NCI-H82 treated with DMSO at 0.1 percent for 48 hours (cell line): ENCODE data around the gene SLC35G4.
"Not testable (repeated sequence)": the region's sequence is repeated elsewhere in the genome, so short reads cannot be mapped to it uniquely, and the experiment has no call there.

Experiments
- DNase-seq: peaks from one replicate; lab custom pipeline; 2025; ENCODE audit not compliant: unreplicated experiment; lab: John Stamatoyannopoulos, UW

SLC35G4 gene

DNA sequence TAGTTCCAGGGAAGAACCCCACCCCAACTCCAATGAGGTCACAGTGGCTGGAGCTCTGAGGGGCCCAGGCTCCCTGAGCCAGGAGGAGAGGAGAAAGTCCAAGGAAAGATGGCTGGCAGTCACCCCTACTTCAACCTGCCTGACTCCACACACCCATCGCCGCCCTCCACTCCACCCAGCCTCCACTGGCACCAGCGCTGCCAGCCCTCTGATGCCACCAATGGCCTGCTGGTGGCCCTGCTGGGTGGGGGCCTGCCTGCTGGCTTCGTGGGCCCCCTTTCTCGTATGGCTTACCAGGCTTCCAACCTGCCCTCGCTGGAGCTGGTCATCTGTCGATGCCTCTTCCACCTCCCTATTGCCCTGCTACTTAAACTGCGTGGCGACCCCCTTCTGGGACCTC is at the start of gene SLC35G4:
Gene SLC35G4, plus strand, starts transcription at position 109 of the 400 bp plus-strand sequence. Its CDS starts 0 bp downstream, at position 109.
- not testable (repeated sequence) for DNase-seq

- DNase-seq = no peak
Measured at GRCh38 chr18:11561293-11561692, 48.1 kb upstream of the SLC35G4 start.

DNA sequence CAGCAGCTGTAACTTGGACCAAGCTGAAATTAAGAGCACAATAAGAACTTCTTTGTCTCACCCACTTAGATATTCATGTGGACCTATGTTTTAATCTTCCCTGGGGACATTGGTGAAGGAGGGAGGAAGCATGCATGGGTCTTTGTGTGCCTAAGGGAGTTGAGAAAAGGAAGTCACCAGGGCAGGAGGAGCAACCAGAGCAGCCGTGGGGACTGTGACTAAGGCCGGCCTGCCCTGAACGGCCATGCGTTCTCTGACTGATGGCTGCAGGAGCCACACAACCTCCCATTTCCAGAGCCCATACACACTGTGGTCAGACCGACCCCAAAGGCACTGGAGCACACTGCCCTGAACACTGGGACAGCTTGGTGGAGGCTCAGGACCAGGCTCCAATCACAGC is 43.7 kb upstream of the SLC35G4 start:
- DNase-seq = no peak

DNA sequence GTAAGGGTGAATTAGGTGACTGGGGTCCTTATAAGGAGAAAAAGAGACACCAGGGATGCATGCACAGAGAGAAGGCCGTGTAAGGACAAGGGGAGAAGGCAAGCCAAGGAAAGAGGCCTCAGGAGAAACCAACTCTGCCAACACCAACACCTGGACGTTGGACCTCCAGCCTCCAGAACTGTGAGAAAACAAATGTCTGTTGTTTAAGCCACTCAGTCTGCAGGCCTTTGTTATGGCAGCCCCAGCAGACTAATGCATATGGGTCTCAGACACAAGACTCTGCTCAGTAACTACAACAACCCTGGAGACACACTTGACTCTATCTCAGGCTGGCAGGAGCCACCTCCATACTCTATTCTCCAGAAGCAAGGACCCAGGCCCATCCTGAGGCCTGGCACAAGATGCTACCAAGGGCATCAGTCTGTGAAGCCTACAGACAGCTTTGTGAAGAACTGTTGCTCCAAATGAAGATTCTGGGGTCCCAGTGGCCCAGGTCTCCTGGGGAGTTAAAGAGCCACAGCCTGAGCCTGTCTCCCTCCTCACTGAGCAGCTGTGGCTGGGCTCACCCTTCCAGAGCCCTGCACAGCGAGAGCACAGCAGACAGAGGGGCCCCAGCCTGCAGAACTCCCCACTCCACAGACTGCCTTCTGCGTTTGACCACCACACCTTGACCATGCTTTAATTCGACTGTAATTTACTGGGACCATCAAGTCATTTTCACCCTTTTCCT is 43.0 kb upstream of the SLC35G4 start:
- no peak for DNase-seq

DNA sequence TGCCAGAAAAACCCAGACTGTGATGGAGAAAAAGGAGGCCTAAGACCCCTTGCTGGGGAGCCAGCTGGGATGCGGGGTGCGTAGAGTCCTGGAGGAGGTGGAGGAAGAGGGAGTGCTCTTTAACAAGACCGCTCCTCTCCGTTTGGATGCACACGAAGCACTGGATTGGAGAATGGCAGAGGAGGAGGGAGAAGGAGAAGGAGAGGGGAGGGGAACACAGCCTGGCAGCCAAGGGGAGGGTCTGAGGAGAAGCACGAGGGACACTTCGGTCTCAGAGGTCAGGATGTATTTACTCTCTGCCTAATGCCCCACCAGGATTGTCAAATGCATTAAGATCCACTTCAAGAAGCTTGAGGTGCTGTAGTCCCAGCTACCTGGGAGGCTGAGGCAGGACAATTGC is 42.0 kb upstream of the SLC35G4 start:
- no peak for DNase-seq

- DNase-seq = no peak
Measured at GRCh38 chr18:11570073-11570588, 39.3 kb upstream of the SLC35G4 start.

DNA sequence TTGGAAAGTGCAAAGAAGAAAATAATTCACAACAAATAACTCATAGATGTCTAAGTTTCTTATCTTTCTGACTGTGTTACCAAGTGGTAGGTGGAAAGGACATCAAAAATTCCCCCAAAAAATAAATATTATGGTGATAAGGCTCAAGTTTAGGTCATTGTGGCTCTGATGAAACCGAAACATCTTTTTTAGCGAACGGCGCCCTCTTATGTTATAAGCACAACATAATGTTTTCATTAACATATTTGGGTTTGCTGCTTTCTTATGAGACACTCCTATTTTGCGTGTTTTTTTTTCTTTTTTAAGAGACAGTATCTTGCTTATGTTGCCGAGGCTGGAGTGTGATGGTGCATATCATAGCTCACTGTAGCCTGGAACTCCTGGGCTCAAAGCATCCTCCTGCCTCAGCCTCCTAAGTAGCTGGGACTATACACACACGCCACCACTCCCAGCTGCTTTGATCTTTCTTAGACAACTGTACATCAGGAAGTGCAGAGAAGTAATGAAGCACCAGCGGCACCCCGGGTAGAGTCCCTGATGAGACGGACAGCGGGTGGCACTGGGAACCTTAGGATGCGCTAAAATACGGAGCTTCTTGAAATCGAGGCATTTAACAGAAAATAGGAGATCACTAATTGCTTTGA is 38.5 kb upstream of the SLC35G4 start:
- no peak for DNase-seq

- DNase-seq = no peak
Measured at GRCh38 chr18:11572201-11572600, 37.2 kb upstream of the SLC35G4 start.

GRCh38 chr18:11574545-11574944 is 34.9 kb upstream of the SLC35G4 start:
- DNase-seq = no peak

DNA sequence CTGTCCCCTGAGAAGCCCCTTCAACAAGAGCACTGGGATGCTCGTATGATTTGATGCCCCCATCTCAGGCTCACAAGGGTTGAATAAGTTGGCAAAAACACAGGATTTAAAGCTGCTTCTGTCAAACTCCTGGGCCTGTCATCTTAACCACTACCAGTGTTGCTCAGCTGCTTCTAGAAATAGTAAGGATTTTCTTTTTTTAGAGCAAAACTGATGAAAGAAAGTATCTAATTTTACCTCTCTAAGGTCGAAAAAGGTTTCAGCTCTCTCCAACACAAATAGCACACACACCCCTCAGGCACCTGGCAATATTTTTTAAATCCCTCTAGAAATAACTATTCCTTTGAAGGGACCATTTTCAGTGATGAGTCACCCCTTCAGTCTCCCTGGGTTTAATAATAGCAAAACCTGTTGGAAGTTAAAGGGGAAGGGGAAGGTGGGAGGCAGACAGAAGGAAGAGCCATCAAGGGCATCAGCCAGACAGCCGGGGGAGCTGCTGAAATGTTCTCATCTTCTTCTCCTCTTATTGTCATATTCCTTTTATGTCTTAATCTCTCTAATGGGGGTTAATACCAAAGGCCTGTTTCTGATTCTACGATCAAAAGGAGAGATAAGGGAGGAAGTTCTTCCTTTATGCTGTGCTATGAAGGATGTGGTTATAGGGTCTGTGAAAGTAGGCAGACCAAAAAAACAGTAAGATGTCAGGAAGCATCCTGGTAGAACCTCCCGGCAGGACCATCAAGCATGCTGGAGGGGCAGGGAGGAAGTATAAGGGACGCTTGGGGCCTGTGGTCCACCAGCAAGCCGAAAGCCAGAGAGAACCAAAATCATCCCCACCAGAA is 31.9 kb upstream of the SLC35G4 start:
- DNase-seq = no peak

- no peak for DNase-seq
Measured at GRCh38 chr18:11578799-11579198, 30.6 kb upstream of the SLC35G4 start.

DNA sequence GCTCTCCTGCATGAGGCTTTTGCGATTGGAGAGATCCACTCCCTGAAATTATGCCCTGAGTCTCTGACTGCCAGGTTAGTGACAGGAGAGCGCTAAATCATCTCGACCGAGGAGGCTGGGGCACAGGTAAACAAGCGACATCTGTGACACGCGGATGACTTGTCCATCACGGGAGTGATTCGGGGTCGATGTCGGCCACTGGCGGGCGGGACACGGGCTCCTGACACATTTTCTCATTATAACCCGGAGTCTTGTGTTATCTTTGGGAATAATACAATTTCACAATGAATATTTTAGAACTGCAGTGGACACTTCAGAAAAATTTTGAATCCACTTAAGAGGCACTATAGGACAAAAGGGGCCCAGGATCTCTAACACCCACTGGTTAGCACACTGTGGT is 29.5 kb upstream of the SLC35G4 start:
- no peak for DNase-seq

- no peak for DNase-seq
Measured at GRCh38 chr18:11581286-11581685, 28.1 kb upstream of the SLC35G4 start.

GRCh38 chr18:11585596-11585995 is 23.8 kb upstream of the SLC35G4 start:
- no peak for DNase-seq

DNA sequence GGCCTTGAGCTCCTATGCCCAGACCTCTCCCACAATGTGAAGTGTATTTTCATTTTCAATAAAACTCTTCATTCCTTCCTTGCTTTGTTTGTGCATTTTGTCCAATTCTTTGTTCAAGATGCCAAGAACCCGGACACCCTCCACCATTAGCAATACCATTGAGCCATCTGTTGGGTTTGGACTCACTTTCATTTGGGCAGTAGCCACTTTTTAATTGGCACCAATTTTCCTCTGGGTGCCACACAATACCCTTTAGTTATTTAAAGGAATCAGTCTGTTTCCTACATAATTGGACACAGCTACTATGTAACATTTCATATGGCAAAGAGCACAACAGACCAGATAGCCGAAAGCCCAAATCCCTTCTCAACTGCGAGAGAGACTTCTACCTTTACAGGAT is 22.5 kb upstream of the SLC35G4 start:
- DNase-seq = no peak

DNA sequence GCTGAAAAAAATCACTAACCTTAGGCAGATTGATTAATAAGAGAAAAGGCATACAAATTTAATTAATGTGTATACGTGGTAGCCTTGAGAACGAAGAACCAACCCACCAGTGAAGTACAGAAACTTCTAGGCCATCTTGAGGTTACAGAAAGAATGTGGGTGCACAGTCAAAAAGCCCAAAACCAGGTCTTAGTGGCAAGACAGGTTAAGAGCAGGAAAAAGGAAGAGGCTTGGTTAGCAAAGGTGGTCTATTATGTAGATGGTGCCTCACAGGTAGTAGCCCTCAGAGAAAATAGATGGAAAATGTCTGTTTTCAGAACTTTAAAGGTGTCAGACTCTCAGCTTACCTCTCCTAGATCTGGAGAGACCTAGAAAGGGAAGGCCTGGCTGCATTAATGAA is 22.0 kb upstream of the SLC35G4 start:
- no peak for DNase-seq

GRCh38 chr18:11587846-11588245 is 21.6 kb upstream of the SLC35G4 start:
- no peak for DNase-seq

DNA sequence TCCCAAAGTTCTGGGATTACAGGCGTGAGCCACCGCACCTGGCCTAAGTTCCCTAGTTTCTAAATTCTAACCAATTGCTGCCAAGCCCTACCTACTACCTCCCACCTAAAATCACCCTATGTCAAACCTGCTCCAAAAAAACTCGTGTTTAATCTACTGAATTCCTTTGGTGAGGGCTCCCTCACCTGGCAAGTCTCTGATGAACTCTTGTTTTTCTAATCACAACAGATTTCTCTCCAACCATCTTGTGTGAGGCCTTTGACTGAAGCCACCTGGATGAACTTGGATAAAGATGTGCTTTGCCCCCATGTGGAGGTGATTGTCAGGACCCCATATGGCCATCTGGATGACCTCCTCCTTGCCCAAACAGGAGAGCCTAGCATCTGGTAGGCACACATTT is 17.4 kb upstream of the SLC35G4 start:
- DNase-seq = no peak

- DNase-seq = no peak
Measured at GRCh38 chr18:11600321-11600720, 9.1 kb upstream of the SLC35G4 start.

DNA sequence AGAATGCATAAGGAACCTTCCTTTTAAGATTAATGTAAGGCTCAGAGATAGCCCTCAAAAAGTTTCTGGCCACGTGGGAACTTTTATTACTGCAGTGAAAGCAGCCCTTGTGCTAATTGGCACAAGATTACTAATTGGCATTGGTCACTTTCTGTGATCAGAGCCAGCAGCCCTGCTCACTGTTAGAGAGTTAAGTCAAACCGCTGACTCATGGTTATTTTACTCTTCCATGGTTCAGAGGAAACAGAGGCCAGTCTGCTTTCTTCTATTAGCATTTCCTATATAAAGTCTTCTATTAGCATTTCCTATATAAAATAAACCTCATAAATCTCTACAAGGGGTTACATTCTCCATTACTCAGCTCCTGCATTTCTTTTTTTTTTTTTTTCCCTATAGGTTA is 1.5 kb upstream of the SLC35G4 start:
- DNase-seq = no peak

- DNase-seq = not testable (repeated sequence)
Measured at GRCh38 chr18:11608618-11609017, 778 bp upstream of the SLC35G4 start.

DNA sequence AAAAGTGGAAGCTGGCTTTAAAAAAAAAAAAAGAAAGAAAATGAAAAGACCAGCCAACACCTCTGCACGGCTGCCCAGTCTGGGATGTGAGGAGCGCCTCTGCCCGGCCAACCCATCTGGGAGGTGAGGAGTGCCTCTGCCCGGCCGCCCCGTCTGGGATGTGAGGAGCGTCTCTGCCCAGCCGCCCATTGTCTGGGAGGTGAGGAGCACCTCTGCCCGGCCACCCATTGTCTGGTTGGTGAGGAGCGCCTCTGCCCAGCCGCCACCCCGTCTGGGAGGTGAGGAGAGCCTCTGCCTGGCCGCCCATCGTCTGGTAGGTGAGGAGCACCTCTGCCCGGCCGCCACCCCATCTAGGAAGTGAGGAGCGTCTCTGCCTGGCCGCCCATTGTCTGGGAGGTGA is 3.7 kb downstream of the SLC35G4 start:
- not testable (repeated sequence) for DNase-seq
